ENCODE data around the gene PRKCH. TPM values are rescaled to one million over a fixed set of nuclear protein-coding genes. Genes with fewer than 3 reads are reported as not detected.
"Not testable (repeated sequence)": the region's sequence is repeated elsewhere in the genome, so short reads cannot be mapped to it uniquely, and the experiment has no call there.

The PRKCH gene
- total and polyA plus RNA-seq, 2 experiments from 2014 or later: 7.1 to 11.2 TPM

DNA sequence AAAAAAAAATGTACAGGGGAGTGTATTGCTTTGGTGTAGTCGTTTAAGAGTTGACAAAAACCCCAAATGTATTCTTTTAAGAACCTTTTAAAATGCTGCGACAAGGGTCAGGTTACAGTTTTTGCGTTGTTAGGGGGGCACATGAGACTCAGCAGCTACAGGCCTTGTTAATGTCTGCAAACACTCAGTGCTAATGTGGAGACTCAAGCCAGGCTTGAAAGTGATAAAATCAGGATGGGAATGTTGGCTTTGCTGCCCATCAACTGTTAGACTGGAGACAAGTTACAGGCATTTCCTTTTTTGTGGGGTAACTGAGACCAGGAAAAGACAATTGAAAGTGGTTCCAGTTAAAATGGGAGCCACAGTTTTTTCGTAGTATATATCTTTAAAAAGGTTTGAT, 84.8 kb downstream of the PRKCH start:
- Histone ChIP-seq H3K4me2 (peak overlapping the region; percentile 4), H3K36me3 (replicated peaks; ENCODE audit: insufficient read depth, low read depth) (no peaks in the 10 kb centered on the region), H3K27ac (peak overlapping the region; percentile 1), H3K9me2 (replicated peaks; ENCODE audit: insufficient read depth) (no peaks in the 10 kb centered on the region), H3K4me1 (ENCODE audit: insufficient read depth) (no peaks in the 10 kb centered on the region), H3K4me3 (no peak overlapping the region), H2AFZ (no peak overlapping the region), H3K79me2 (no peaks in the 10 kb centered on the region), H4K20me1 (ENCODE audit: insufficient read depth, poor library complexity, severe bottlenecking) (no peaks in the 10 kb centered on the region), H3K27me3 (no peaks in the 10 kb centered on the region), H3K9me3 (ENCODE audit: low read depth) (no peaks in the 10 kb centered on the region)
- DNase-seq (ENCODE audit: low spot score): no peak
- TF ChIP-seq EZH2phosphoT487 (IDR thresholded peaks at IDR 0.05; ENCODE audit: low read depth, severe bottlenecking, unreplicated experiment) (no peak), CTCF (IDR thresholded peaks at IDR 0.05; ENCODE audit: poor library complexity) (no peak), EZH2 (IDR thresholded peaks at IDR 0.05; ENCODE audit: borderline replicate concordance) (no peak)
- WGBS (ENCODE audit: low lambda C conversion rate, missing lambda C conversion rate): 23% methylated on average over 4 of the region's 4 CpGs

DNA sequence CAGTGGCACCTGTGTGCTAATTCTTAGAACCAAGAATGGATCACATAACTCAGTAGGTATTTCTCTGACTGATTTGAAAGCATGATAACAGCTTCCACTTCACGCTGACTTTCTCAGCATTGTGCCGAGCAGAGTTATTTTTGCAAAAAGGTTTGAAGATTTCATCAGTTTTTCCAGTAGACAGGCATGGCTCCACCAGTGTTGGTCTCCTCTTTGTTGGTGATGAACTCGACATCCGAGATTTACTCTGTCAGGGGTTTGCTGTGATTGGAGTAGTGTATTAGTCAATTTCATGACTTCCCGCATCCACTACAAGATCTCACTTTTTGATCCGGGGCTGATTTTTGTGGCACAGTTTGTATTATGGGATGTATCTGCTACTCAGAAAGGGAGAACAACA, 85.3 kb downstream of the PRKCH start:
- no peak overlapping the region for H3K4me3 ChIP-seq
- TF ChIP-seq EZH2phosphoT487 (IDR thresholded peaks at IDR 0.05; ENCODE audit: low read depth, severe bottlenecking, unreplicated experiment) (no peak), CTCF (IDR thresholded peaks at IDR 0.05; ENCODE audit: poor library complexity) (no peak), EZH2 (IDR thresholded peaks at IDR 0.05; ENCODE audit: borderline replicate concordance) (no peak)
- H3K4me1 ChIP-seq (ENCODE audit: insufficient read depth): no peaks in the 10 kb centered on the region
- H3K36me3 ChIP-seq (replicated peaks; ENCODE audit: insufficient read depth, low read depth): no peaks in the 10 kb centered on the region
- no peak overlapping the region for H2AFZ ChIP-seq
- 32% methylated on average over 6 of the region's 6 CpGs for WGBS (ENCODE audit: low lambda C conversion rate, missing lambda C conversion rate)
- no peaks in the 10 kb centered on the region for H3K27me3 ChIP-seq
- no peaks in the 10 kb centered on the region for H3K79me2 ChIP-seq
- H3K9me2 ChIP-seq (replicated peaks; ENCODE audit: insufficient read depth): no peaks in the 10 kb centered on the region
- H3K27ac ChIP-seq: peak overlapping the region; percentile 1
- H3K9me3 ChIP-seq (ENCODE audit: low read depth): no peaks in the 10 kb centered on the region
- H4K20me1 ChIP-seq (ENCODE audit: insufficient read depth, poor library complexity, severe bottlenecking): no peaks in the 10 kb centered on the region
- peak overlapping the region; percentile 4 for H3K4me2 ChIP-seq
- no peak for DNase-seq (ENCODE audit: low spot score)

- Histone ChIP-seq H2AFZ (no peak overlapping the region), H3K36me3 (replicated peaks; ENCODE audit: insufficient read depth, low read depth) (no peaks in the 10 kb centered on the region), H3K4me1 (ENCODE audit: insufficient read depth) (no peaks in the 10 kb centered on the region), H3K9me3 (ENCODE audit: low read depth) (no peaks in the 10 kb centered on the region), H3K9me2 (replicated peaks; ENCODE audit: insufficient read depth) (no peaks in the 10 kb centered on the region), H4K20me1 (ENCODE audit: insufficient read depth, poor library complexity, severe bottlenecking) (no peaks in the 10 kb centered on the region), H3K79me2 (no peaks in the 10 kb centered on the region), H3K4me2 (no peak overlapping the region), H3K27me3 (no peaks in the 10 kb centered on the region), H3K27ac (no peak overlapping the region), H3K4me3 (no peak overlapping the region)
- 95% methylated on average over 6 of the region's 6 CpGs for WGBS (ENCODE audit: low lambda C conversion rate, missing lambda C conversion rate)
- no peak for TF ChIP-seq EZH2phosphoT487 (IDR thresholded peaks at IDR 0.05; ENCODE audit: low read depth, severe bottlenecking, unreplicated experiment)
- no peak for TF ChIP-seq CTCF (IDR thresholded peaks at IDR 0.05; ENCODE audit: poor library complexity)
- TF ChIP-seq EZH2 (IDR thresholded peaks at IDR 0.05; ENCODE audit: borderline replicate concordance): no peak
- DNase-seq (ENCODE audit: low spot score): no peak
Measured at GRCh38 chr14:61408498-61408897, 87.1 kb downstream of the PRKCH start.

GRCh38 chr14:61409782-61410181, 88.4 kb downstream of the PRKCH start:
- TF ChIP-seq EZH2phosphoT487 (IDR thresholded peaks at IDR 0.05; ENCODE audit: low read depth, severe bottlenecking, unreplicated experiment): no peak
- TF ChIP-seq EZH2 (IDR thresholded peaks at IDR 0.05; ENCODE audit: borderline replicate concordance): no peak
- no peak for TF ChIP-seq CTCF (IDR thresholded peaks at IDR 0.05; ENCODE audit: poor library complexity)
- no peak overlapping the region for H3K4me3 ChIP-seq
- no peak overlapping the region for H3K27ac ChIP-seq
- H3K9me3 ChIP-seq (ENCODE audit: low read depth): no peaks in the 10 kb centered on the region
- H3K9me2 ChIP-seq (replicated peaks; ENCODE audit: insufficient read depth): no peaks in the 10 kb centered on the region
- H3K79me2 ChIP-seq: no peaks in the 10 kb centered on the region
- no peak overlapping the region for H2AFZ ChIP-seq
- H3K27me3 ChIP-seq: no peaks in the 10 kb centered on the region
- H4K20me1 ChIP-seq (ENCODE audit: insufficient read depth, poor library complexity, severe bottlenecking): no peaks in the 10 kb centered on the region
- 71% methylated on average over 1 of the region's 1 CpG for WGBS (ENCODE audit: low lambda C conversion rate, missing lambda C conversion rate)
- H3K4me1 ChIP-seq (ENCODE audit: insufficient read depth): no peaks in the 10 kb centered on the region
- H3K4me2 ChIP-seq: no peak overlapping the region
- H3K36me3 ChIP-seq (replicated peaks; ENCODE audit: insufficient read depth, low read depth): no peaks in the 10 kb centered on the region
- DNase-seq (ENCODE audit: low spot score): no peak

- not testable (repeated sequence) for H3K27ac ChIP-seq; H3K9me3 ChIP-seq (ENCODE audit: low read depth); H3K4me3 ChIP-seq; H3K4me1 ChIP-seq (ENCODE audit: insufficient read depth); H3K79me2 ChIP-seq; H3K4me2 ChIP-seq; H2AFZ ChIP-seq; H3K27me3 ChIP-seq; H3K9me2 ChIP-seq (replicated peaks; ENCODE audit: insufficient read depth); DNase-seq (ENCODE audit: low spot score); H3K36me3 ChIP-seq (replicated peaks; ENCODE audit: insufficient read depth, low read depth); H4K20me1 ChIP-seq (ENCODE audit: insufficient read depth, poor library complexity, severe bottlenecking)
- 100% methylated on average over 3 of the region's 4 CpGs for WGBS (ENCODE audit: low lambda C conversion rate, missing lambda C conversion rate)
Measured at GRCh38 chr14:61415934-61416333, 94.6 kb downstream of the PRKCH start.

Data from hepatocyte (in vitro differentiated cells).